ES-I3 (cell line): Measurements from ENCODE around the gene HS3ST6.
"Not testable (repeated sequence)": the region's sequence is repeated elsewhere in the genome, so short reads cannot be mapped to it uniquely, and the experiment has no call there.

ENCODE experiments used
- H3K36me3 ChIP-seq: 2 replicates; pipeline ENCODE4 v1.6.1; 2013; ENCODE audit warnings: mild to moderate bottlenecking, low read length, control low read depth, moderate library complexity; ENCODE audit not compliant: insufficient read depth
- H3K4me1 ChIP-seq: 2 replicates; pipeline ENCODE4 v1.6.1; 2013; ENCODE audit warnings: mild to moderate bottlenecking, control low read depth, low read length; ENCODE audit not compliant: insufficient read depth
- H3K9ac ChIP-seq: 2 replicates; pipeline ENCODE4 v1.6.1; 2013; ENCODE audit warnings: low read depth, mild to moderate bottlenecking, low read length, moderate library complexity
- H3K9me3 ChIP-seq: 2 replicates; pipeline ENCODE4 v1.6.1; 2013; ENCODE audit warnings: mild to moderate bottlenecking, low read length, moderate library complexity; ENCODE audit not compliant: control insufficient read depth, insufficient read depth

The HS3ST6 gene

DNA sequence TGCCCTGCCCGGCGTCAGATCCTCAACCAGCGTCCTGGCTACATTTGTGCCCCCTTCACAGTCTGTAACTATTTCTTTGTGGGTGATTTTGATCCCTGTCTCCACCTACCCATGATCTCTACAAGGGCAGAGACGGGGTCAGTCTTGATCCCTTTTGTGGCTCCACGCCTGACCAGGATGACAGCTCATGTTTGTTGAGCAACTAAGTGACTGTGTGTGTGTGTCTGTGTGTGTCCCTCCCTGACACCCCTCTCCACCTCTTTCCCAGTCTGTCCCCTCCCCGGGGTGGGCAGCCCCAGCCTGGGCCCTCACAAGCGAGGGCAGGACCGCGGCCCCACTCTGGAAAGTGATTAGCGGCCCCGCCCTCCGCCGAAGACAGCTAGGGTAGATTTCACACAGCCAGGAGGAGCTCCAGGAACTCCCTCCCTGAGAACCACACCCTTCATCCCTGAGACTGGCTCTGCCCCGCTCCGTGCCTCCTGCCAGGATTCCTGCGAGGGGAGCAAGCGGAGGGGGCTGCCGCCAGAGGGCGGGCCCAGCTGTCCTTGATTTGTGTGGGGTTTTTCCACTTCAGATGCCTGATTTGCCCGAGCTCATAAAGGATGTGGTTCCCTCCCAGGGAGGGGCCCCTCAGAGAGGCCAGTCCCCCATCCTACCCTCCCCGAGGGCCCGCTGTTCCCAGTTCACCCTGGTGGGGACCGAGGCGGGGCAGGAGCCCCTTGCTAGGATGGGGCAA, 5.3 kb upstream of the HS3ST6 start:
- no peaks in the 10 kb centered on the region for H3K9me3 ChIP-seq
- peaks cover 14% of the 10 kb centered on the region; the same call in 1 of the 2 replicates for H3K4me1 ChIP-seq
- H3K36me3 ChIP-seq, result no peaks in the 10 kb centered on the region
- H3K9ac ChIP-seq, result peak overlapping the region; percentile 26

DNA sequence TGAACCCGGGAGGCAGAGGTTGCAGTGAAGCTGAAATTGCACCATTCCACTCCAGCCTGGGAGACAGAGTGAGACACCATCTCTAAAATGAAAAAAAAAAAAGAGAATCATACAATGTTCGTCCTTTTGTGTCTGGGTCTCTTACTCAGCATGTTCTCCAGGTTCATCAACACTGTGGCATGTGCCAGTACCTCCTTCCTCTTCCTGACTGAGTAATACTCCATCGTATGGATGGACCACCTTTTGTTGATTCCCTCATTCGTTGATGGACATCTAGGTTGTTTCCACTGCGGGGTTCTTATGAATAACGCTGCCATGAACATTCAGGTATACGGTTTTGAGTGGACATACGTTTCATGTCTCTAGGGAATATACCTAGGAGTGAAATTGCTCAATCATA, 4.1 kb upstream of the HS3ST6 start:
- no peak overlapping the region for H3K9ac ChIP-seq
- H3K9me3 ChIP-seq, result no peaks in the 10 kb centered on the region
- peaks cover 14% of the 10 kb centered on the region; the same call in 1 of the 2 replicates for H3K4me1 ChIP-seq
- H3K36me3 ChIP-seq, result no peaks in the 10 kb centered on the region

DNA sequence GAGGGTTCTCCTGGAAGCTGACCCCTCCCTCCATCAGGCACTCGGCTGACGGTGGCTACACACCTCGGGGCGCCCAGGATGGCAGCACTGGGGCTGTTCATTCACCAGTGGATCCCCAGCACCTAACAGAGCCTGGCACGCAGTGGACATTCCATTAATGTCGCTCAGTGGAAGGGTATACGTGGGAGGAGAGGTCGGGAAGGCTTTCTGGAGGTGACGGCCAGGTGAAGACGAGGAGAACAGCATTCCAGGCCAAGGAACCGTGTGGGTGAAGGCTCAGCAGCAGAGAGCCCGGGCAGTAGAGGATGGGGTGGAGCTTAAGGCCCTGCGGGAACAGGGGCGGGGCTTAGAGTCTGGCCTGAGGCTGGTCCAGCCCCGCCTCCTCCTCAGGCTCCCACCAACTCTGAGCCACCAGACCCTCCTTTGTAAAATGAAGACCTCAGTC, 2.5 kb upstream of the HS3ST6 start:
- Histone ChIP-seq H3K4me1 (peaks cover 18% of the 10 kb centered on the region; the same call in 1 of the 2 replicates), H3K9me3 (no peaks in the 10 kb centered on the region), H3K36me3 (no peaks in the 10 kb centered on the region), H3K9ac (peak overlapping the region; percentile 4; the same call in 1 of the 2 replicates)

DNA sequence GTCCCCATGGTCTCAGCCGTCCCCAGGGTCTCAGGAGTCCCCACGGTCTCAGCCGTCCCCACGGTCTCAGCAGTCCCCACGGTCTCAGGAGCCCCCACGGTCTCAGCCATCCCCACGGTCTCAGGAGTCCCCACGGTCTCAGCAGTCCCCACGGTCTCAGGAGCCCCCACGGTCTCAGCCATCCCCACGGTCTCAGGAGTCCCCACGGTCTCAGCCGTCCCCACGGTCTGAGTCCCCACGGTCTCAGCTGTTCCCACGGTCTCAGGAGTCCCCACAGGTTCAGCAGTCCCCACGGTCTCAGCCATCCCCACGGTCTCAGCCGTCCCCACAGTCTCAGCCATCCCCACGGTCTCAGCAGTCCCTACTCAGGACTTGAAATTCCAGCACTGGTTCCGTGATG, 1.9 kb upstream of the HS3ST6 start:
- peaks cover 18% of the 10 kb centered on the region; the same call in 1 of the 2 replicates for H3K4me1 ChIP-seq
- H3K36me3 ChIP-seq, H3K9ac ChIP-seq, H3K9me3 ChIP-seq: not testable (repeated sequence)

DNA sequence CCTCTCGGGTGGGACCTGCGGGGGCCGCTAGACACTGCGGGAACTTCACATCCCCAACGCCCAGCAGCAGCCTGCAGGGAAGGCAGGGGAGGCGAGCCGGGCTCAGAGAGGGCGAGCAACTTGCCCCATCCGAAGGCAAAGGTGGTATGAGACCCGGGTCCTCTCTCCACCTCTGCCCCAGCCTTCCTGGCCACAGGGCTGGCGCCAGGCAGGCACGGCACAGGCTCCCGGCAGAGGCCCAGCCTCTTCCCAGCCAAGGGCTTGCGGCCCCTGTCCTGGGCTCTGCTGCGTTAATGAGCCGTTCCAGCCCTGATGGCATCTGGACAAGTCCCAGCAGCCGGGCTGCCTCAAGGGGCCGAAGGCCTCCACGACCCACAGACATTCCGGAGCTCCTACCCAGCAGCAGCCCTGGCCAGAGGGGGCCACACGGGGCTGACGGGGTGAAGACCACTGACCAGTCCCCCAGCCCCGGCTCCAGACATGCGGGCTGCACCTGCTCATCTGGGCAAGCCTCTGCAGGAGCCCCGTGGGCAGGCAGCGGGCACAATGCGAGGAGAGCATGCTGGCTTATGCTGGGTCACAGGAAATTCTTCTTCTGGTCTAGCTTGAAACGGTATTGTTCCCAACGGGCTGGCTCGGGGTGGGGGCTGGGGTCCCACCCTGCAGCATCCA, 1.2 kb upstream of the HS3ST6 start:
- no peak overlapping the region for H3K9ac ChIP-seq
- no peaks in the 10 kb centered on the region for H3K36me3 ChIP-seq
- peaks cover 15% of the 10 kb centered on the region; the same call in 1 of the 2 replicates for H3K4me1 ChIP-seq
- H3K9me3 ChIP-seq, result no peaks in the 10 kb centered on the region

- no peaks in the 10 kb centered on the region for H3K36me3 ChIP-seq
- H3K9me3 ChIP-seq, result no peaks in the 10 kb centered on the region
- peaks cover 10% of the 10 kb centered on the region; the same call in 1 of the 2 replicates for H3K4me1 ChIP-seq
- peak overlapping the region; percentile 29; the same call in 1 of the 2 replicates for H3K9ac ChIP-seq
These were observed 407 bp downstream of the HS3ST6 start for GRCh38 chr16:1917665-1918350.

GRCh38 chr16:1917056-1917664, 1.1 kb downstream of the HS3ST6 start:
- Histone ChIP-seq H3K9ac (peak overlapping the region; percentile 29; the same call in 1 of the 2 replicates), H3K9me3 (no peaks in the 10 kb centered on the region), H3K36me3 (no peaks in the 10 kb centered on the region), H3K4me1 (peaks cover 10% of the 10 kb centered on the region; the same call in 1 of the 2 replicates)

- Histone ChIP-seq H3K9ac (no peak overlapping the region), H3K4me1 (peaks cover 10% of the 10 kb centered on the region; the same call in 1 of the 2 replicates), H3K36me3 (no peaks in the 10 kb centered on the region), H3K9me3 (no peaks in the 10 kb centered on the region)
These were observed 1.6 kb downstream of the HS3ST6 start for GRCh38 chr16:1916640-1916990.

DNA sequence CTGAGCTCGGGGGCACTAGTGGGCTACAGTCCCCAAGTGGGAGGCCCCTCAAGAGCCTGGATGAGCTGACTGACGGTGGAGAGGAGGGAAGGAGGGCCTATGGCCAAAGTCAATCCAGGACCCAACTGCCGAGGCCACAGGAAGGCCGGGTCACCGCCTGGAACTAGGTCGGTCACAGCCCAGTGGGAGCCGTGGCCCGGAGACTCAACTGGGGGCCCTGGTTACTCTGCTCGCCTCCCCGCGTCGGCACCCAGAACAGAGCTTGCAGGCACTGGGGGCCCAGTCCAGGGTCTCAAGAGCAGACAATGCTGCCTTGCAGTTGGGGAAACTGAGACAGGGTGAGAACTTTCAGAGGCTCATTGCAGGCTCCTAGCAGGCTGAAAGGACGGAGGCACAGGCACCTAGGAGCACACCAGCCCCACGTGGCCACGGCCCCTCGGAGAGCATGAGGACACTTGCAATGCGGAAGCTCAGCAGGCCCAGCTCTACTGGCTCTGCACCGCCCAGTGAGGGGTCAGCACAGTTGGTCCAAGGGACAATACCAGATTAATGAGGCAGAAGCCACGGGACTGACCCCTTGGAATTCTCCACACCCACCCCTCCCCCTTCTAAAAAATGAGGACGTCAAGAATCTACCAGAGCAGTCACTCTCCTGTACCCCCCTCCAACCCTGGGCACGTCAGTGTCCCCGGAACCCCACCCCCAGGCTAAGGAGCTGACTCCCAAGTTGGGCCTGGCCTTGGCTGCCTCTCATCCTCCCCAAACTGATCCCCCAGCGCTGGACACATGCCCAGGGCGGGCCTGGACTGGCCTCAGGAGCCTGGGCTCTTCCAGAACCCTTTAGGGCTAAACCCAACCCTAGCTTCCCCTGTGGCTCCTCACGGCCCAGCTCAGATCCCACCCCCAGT, 2.2 kb downstream of the HS3ST6 start:
- H3K4me1 ChIP-seq, result peaks cover 10% of the 10 kb centered on the region; the same call in 1 of the 2 replicates
- H3K9me3 ChIP-seq, result no peaks in the 10 kb centered on the region
- H3K9ac ChIP-seq, result no peak overlapping the region
- H3K36me3 ChIP-seq, result no peaks in the 10 kb centered on the region

DNA sequence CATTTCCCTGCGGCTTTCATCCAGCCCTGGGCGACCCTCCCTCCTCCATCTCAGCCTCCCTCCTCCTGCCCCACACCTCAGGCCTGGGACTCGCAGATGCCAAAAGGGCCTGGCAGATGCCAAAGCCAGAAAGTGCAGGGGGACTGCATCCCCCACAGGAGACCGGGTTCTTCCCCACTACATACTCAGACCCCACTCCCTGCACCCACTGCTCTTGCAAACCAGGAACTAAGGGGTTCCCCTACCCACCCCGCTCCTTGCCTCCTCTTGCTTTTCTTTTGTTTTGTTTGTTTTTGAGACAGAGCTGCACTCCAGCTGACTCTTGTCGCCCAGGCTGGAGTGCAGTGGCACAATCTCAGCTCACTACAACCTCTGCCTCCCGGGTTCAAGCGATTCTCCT, 3.2 kb downstream of the HS3ST6 start:
- H3K36me3 ChIP-seq, result no peaks in the 10 kb centered on the region
- H3K9me3 ChIP-seq, result no peaks in the 10 kb centered on the region
- H3K4me1 ChIP-seq, result peaks cover 10% of the 10 kb centered on the region; the same call in 1 of the 2 replicates
- H3K9ac ChIP-seq, result no peak overlapping the region

- peaks cover 10% of the 10 kb centered on the region; the same call in 1 of the 2 replicates for H3K4me1 ChIP-seq
- H3K36me3 ChIP-seq, result no peaks in the 10 kb centered on the region
- no peak overlapping the region for H3K9ac ChIP-seq
- H3K9me3 ChIP-seq, result no peaks in the 10 kb centered on the region
These were observed 4.1 kb downstream of the HS3ST6 start for GRCh38 chr16:1914084-1914608.

GRCh38 chr16:1913327-1914083, 4.7 kb downstream of the HS3ST6 start:
- Histone ChIP-seq H3K36me3 (no peaks in the 10 kb centered on the region), H3K9me3 (no peaks in the 10 kb centered on the region), H3K4me1 (peaks cover 13% of the 10 kb centered on the region; the same call in 1 of the 2 replicates), H3K9ac (no peak overlapping the region)

DNA sequence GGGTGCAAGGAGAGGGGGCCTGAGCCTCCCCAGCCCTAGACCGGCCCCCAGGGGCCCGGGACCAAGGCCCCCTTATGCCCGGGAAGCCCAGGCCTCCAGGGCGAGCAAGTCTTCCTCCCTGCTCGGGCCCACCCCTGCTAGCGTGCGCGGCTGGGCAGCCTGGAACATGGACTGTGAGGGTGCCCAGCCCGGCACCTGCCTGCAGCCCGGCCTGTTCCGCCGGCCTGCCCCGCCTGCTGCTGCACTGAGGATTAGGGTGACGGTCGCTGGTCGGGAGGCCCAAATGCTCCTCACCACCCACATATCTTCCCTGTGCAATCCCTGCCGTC, 6.0 kb downstream of the HS3ST6 start:
- no peaks in the 10 kb centered on the region for H3K9me3 ChIP-seq
- H3K9ac ChIP-seq, result no peak overlapping the region
- H3K4me1 ChIP-seq, result peaks cover 21% of the 10 kb centered on the region; the same call in 1 of the 2 replicates
- H3K36me3 ChIP-seq, result no peaks in the 10 kb centered on the region
